GM18508 (cell line): Measurements from ENCODE around the gene LYSMD4.

Experiments
- ATAC-seq: cut with Tn5 transposase; IDR thresholded peaks from one replicate; pipeline ENCODE4 v1.9.1; 2021; ENCODE audit warnings: moderate number of reproducible peaks; ENCODE audit not compliant: insufficient read depth, unreplicated experiment

Gene LYSMD4

GRCh38 chr15:99707473-99708270, 25.6 kb downstream of the LYSMD4 start:
- ATAC-seq, result no peak

- ATAC-seq, result no peak
These were observed 26.5 kb downstream of the LYSMD4 start for GRCh38 chr15:99706557-99707303.

- ATAC-seq, result no peak
These were observed 28.8 kb downstream of the LYSMD4 start for GRCh38 chr15:99704444-99704838.

- no peak for ATAC-seq
These were observed 29.4 kb downstream of the LYSMD4 start for GRCh38 chr15:99703603-99704443.

GRCh38 chr15:99702895-99703602, 30.2 kb downstream of the LYSMD4 start:
- no peak for ATAC-seq

GRCh38 chr15:99696096-99696495, 37.1 kb downstream of the LYSMD4 start:
- ATAC-seq, result no peak

- no peak for ATAC-seq
These were observed 40.4 kb downstream of the LYSMD4 start for GRCh38 chr15:99692825-99693224.

GRCh38 chr15:99686290-99686689, 46.9 kb downstream of the LYSMD4 start:
- no peak for ATAC-seq

GRCh38 chr15:99683000-99683670, 50.1 kb downstream of the LYSMD4 start:
- peak; percentile 40 for ATAC-seq

GRCh38 chr15:99682455-99682854, 50.8 kb downstream of the LYSMD4 start:
- no peak for ATAC-seq

GRCh38 chr15:99681990-99682389, 51.2 kb downstream of the LYSMD4 start:
- no peak for ATAC-seq

GRCh38 chr15:99680276-99680675, 53.0 kb downstream of the LYSMD4 start:
- no peak for ATAC-seq

- no peak for ATAC-seq
These were observed 55.6 kb downstream of the LYSMD4 start for GRCh38 chr15:99677540-99678134.
